MCF 10A (cell line): ENCODE data around the gene SUGCT. TPM values are rescaled to one million over a fixed set of nuclear protein-coding genes. Genes with fewer than 3 reads are reported as not detected.
A peak's percentile ranks its signal among the peaks of the same experiment; 100 is the strongest.

Experiments used
- BruUV-seq: library from RNA; stranded (reverse); fragments of 400-500 nt; replicated peaks from 2 replicates; lab custom pipeline; 2021; lab: Mats Ljungman, UMichigan
- CTCF ChIA-PET: fragments of 300-600 bp; sonication (Branson Sonifier 250); formaldehyde crosslinking; extraction: SDS; loops from one replicate; lab custom pipeline; 2021; ENCODE audit warnings: antibody characterized with exemption, inconsistent platforms; lab: Yijun Ruan, JAX
- POLR2A ChIA-PET: fragments of 300-600, 350-650 bp; sonication (Branson Sonifier 250); formaldehyde crosslinking; extraction: SDS; loops from one replicate; lab custom pipeline; 2020; ENCODE audit warnings: antibody characterized with exemption, inconsistent platforms; lab: Yijun Ruan, JAX
- DNase-seq: peaks from one replicate; pipeline ENCODE4 v3.0.0-alpha.2; 2018; ENCODE audit not compliant: unreplicated experiment
- H3K27ac Mint-ChIP-seq: one replicate; pipeline ENCODE4 v1.8.0; 2022; ENCODE audit warnings: mild to moderate bottlenecking, low read depth, mixed read lengths; ENCODE audit not compliant: unreplicated experiment
- H3K27me3 Mint-ChIP-seq: one replicate; pipeline ENCODE4 v1.8.0; 2022; ENCODE audit warnings: mixed read lengths; ENCODE audit not compliant: insufficient read depth, unreplicated experiment
- H3K36me3 Mint-ChIP-seq: one replicate; pipeline ENCODE4 v1.8.0; 2022; ENCODE audit warnings: mild to moderate bottlenecking, moderate library complexity, mixed read lengths; ENCODE audit not compliant: insufficient read depth, unreplicated experiment
- H3K4me1 Mint-ChIP-seq: one replicate; pipeline ENCODE4 v1.8.0; 2022; ENCODE audit warnings: mixed read lengths; ENCODE audit not compliant: insufficient read depth, unreplicated experiment
- H3K4me3 Mint-ChIP-seq: one replicate; pipeline ENCODE4 v1.8.0; 2022; ENCODE audit warnings: mild to moderate bottlenecking, moderate library complexity, mixed read lengths; ENCODE audit not compliant: unreplicated experiment
- H3K9me3 Mint-ChIP-seq: one replicate; pipeline ENCODE4 v1.8.0; 2022; ENCODE audit warnings: mixed read lengths; ENCODE audit not compliant: unreplicated experiment
- intact Hi-C: fragments of 100-400 bp; cut with micrococcal nuclease; formaldehyde crosslinking; loops from 2 replicates; pipeline ENCODE4 v1.14.1; 2022
- total RNA-seq: library from RNA; stranded (reverse); gene quantifications from 2 replicates; pipeline ENCODE4 v1.2.3, GENCODE V29; 2022
- TF ChIP-seq, protein P1 (sequence below): fragments of 200-600 bp; IDR thresholded peaks from one replicate; pipeline ENCODE4 v1.8.0; 2022; ENCODE audit warnings: antibody characterized with exemption, mild to moderate bottlenecking; ENCODE audit not compliant: unreplicated experiment

SUGCT gene
- total RNA-seq, 1 experiment from 2014 or later, result 25.4 TPM

DNA sequence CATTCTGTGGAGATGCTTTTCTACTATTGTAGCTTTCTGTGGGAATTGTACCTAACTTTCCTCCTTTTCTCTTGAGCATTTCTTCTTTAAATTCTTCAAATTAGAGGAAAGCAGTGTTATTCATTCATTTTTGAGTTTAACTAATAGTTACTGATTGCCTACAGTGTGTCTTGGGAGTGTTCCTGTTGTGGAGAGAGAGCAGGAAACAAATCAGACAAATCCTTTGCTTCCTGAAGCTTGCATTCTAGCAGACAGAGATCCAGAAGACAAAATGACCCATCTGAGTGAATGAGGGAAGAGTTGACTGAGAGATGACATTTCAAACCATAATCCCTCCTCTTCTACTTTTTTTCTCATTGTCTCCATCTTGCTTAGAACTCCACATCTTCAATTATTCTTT is 170.4 kb downstream of the SUGCT start:
- Mint-ChIP-seq H3K27ac (peak overlapping the region; percentile 44), H3K36me3 (no peaks in the 10 kb centered on the region), H3K27me3 (no peaks in the 10 kb centered on the region), H3K4me1 (peaks cover 28% of the 10 kb centered on the region), H3K4me3 (no peak overlapping the region), H3K9me3 (no peaks in the 10 kb centered on the region)
- TF ChIP-seq, protein P1, sequence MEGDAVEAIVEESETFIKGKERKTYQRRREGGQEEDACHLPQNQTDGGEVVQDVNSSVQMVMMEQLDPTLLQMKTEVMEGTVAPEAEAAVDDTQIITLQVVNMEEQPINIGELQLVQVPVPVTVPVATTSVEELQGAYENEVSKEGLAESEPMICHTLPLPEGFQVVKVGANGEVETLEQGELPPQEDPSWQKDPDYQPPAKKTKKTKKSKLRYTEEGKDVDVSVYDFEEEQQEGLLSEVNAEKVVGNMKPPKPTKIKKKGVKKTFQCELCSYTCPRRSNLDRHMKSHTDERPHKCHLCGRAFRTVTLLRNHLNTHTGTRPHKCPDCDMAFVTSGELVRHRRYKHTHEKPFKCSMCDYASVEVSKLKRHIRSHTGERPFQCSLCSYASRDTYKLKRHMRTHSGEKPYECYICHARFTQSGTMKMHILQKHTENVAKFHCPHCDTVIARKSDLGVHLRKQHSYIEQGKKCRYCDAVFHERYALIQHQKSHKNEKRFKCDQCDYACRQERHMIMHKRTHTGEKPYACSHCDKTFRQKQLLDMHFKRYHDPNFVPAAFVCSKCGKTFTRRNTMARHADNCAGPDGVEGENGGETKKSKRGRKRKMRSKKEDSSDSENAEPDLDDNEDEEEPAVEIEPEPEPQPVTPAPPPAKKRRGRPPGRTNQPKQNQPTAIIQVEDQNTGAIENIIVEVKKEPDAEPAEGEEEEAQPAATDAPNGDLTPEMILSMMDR, result no peak
- POLR2A ChIA-PET, result no interaction called here
- no peak for DNase-seq
- BruUV-seq, result no TSS peak
- intact Hi-C loops, result no loop called here
- CTCF ChIA-PET, result interaction anchor here (1.8 kb wide), 1 partner anchor 73 kb away, joined by 5 read pairs; no protein-coding TSS in a partner anchor

DNA sequence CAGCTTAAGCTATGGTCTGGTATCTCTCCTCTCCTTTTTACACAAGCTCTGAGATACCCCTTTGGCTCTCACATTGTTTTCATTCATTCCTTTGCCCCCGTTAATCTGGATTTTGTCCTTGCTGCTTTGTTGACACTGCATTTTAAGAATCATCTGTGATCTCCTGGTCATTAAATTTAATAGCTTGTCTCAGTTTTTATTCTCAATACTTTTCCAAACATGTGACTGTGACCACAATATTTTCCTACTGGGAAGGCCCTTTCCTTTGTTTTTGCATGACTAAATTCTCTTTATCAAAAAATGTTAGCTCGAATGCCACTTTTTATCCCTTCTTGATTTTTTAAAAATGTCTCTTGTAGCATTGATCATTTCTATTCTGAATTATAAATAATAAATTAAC is 171.2 kb downstream of the SUGCT start:
- POLR2A ChIA-PET, result interaction anchor here (0.6 kb wide), 2 partner anchors 1393 to 1675 kb away, joined by 3 read pairs; no protein-coding TSS in a partner anchor
- intact Hi-C loops, result no loop called here
- no peaks in the 10 kb centered on the region for H3K36me3 Mint-ChIP-seq
- no peak overlapping the region for H3K4me3 Mint-ChIP-seq
- peak overlapping the region; percentile 44 for H3K27ac Mint-ChIP-seq
- TF ChIP-seq, protein P1, result no peak
- H3K9me3 Mint-ChIP-seq, result no peaks in the 10 kb centered on the region
- CTCF ChIA-PET, result interaction anchor here (1.8 kb wide), 1 partner anchor 74 kb away, joined by 5 read pairs; no protein-coding TSS in a partner anchor
- H3K4me1 Mint-ChIP-seq, result peaks cover 31% of the 10 kb centered on the region
- no peak for DNase-seq
- H3K27me3 Mint-ChIP-seq, result no peaks in the 10 kb centered on the region
- no TSS peak for BruUV-seq

DNA sequence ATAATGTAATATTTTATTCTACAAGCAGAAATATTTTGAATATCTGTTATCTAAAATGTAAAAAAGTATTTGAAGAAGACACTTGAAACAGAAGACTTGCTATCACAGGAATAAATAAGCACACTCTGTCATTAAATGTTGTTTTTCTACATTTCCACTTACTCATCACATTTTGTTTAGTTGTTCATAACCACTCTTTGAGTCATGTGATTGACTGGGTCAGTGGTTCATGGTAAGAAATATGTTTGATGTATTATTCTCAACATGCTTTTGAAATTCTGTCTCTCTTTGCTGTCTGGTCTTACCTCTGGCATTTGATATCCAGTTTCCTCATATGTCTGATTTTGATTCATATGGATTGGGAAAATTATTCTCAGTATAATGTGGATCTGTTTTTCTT is 171.8 kb downstream of the SUGCT start:
- Mint-ChIP-seq H3K27me3 (no peaks in the 10 kb centered on the region), H3K36me3 (no peaks in the 10 kb centered on the region), H3K4me3 (no peak overlapping the region), H3K27ac (peak overlapping the region; percentile 44), H3K9me3 (no peaks in the 10 kb centered on the region), H3K4me1 (peaks cover 26% of the 10 kb centered on the region)
- intact Hi-C loops, result no loop called here
- ChIA-PET CTCF (interaction anchor here (1.8 kb wide), 1 partner anchor 74 kb away, joined by 5 read pairs; no protein-coding TSS in a partner anchor), POLR2A (interaction anchor here (0.6 kb wide), 2 partner anchors 1392 to 1675 kb away, joined by 3 read pairs; no protein-coding TSS in a partner anchor)
- TF ChIP-seq, protein P1, result no peak
- BruUV-seq, result no TSS peak
- peak; percentile 40 for DNase-seq

DNA sequence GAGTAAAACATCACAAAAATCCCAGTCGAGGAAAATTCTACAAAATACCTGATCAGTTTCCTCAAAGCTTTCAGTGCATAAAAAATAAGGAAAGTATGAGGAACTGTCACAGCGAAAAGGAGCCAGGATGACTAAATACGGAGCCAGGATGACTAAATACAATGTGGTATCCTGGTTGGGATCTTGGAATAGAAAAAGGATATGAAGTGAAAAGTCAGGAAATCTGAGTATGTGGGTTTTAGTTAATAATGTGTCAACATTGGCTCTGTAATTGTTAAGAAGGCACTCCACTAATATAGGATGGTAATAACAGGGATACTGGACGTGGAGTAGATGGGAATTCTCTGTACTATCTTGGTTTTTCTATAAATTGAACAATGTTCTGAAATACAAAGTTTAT is 175.5 kb downstream of the SUGCT start:
- ChIA-PET POLR2A (no interaction called here), CTCF (no interaction called here)
- no peaks in the 10 kb centered on the region for H3K27me3 Mint-ChIP-seq
- TF ChIP-seq, protein P1, result no peak
- intact Hi-C loops, result no loop called here
- no peaks in the 10 kb centered on the region for H3K9me3 Mint-ChIP-seq
- peaks cover 18% of the 10 kb centered on the region for H3K4me1 Mint-ChIP-seq
- no TSS peak for BruUV-seq
- no peaks in the 10 kb centered on the region for H3K36me3 Mint-ChIP-seq
- H3K4me3 Mint-ChIP-seq, result no peak overlapping the region
- DNase-seq, result no peak
- H3K27ac Mint-ChIP-seq, result no peak overlapping the region
